Peyer's patch (tissue), 4 donors: ENCODE data around the gene PDIA5. TPM values are rescaled to one million over a fixed set of nuclear protein-coding genes. Genes with fewer than 3 reads are reported as not detected.

ENCODE experiments used
- DNase-seq, 3 donors: peaks; one replicate each; pipeline ENCODE4 v3.0.0-alpha.2; 2017 to 2019
- H3K27ac ChIP-seq, 4 donors: fragments of 200-600 bp; sonication (generic); one replicate each; pipeline ENCODE4 v1.5.1; 2016 to 2019
- H3K27me3 ChIP-seq, 2 donors: fragments of 200-600 bp; sonication (generic); one replicate each; pipeline ENCODE4 v1.5.1; 2019
- H3K36me3 ChIP-seq, 3 donors: fragments of 200-600 bp; sonication (generic); one replicate each; pipeline ENCODE4 v1.5.1; 2016 to 2019
- H3K4me1 ChIP-seq, 4 donors: fragments of 200-600 bp; sonication (generic); one replicate each; pipeline ENCODE4 v1.5.1; 2016 to 2019
- H3K4me3 ChIP-seq, 4 donors: fragments of 200-600 bp; sonication (generic); 1 replicate in 3 of 4; 2 replicates in 1 of 4; pipeline ENCODE4 v1.5.1; 2016 to 2019; ENCODE audit warnings: mild to moderate bottlenecking in 1 of 4
- H3K9me3 ChIP-seq, 4 donors: fragments of 200-600 bp; sonication (generic); one replicate each; pipeline ENCODE4 v1.5.1; 2016 to 2019; ENCODE audit warnings: mild to moderate bottlenecking in 1 of 4
- CTCF ChIP-seq, 6 experiments: fragments of 450-650 bp in 4 of 6; fragments of 200-600 bp in 2 of 6; sonication (generic) in 1 of 6; IDR thresholded peaks; one replicate each; pipeline ENCODE4 v1.5.1; 2017 to 2019; ENCODE audit warnings: antibody characterized with exemption in 6 of 6, mild to moderate bottlenecking in 3 of 6, moderate library complexity in 1 of 6
- POLR2A ChIP-seq, 2 donors: fragments of 450-650 bp; IDR thresholded peaks; one replicate each; pipeline ENCODE4 v1.5.1; 2017; ENCODE audit warnings: antibody characterized with exemption in 2 of 2, mild to moderate bottlenecking in 2 of 2, moderate library complexity in 2 of 2
- total RNA-seq, 4 donors: library from RNA; depleted of rRNA; stranded (reverse); fragments of >200 nt; gene quantifications; one replicate each; pipeline ENCODE4 v1.1.0, GENCODE V29; 2016

PDIA5 gene
- total RNA-seq, 4 donors from 2014 or later, result 13.7 to 63.5 (median 19.4) TPM

DNA sequence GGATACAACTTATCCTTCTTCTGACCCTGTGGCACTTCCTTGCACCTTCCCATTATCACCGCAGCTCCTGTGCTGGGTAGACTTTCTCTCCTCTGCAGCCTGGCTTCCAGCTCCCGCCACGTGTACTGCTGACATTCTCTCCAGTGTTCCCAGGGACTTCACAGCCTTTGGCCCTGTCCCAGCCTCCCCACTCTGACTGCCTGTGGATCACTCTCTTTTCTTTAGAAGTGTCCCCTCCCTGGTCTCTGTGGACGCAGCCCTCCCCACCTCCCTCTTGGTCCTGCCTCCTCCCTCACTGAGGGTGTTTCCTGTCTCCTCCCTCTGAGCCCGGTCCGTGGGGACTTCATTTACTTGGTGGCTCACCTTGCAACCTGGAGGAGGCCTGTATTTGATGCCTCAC lies 17.4 kb downstream of the PDIA5 start:
- H3K9me3 ChIP-seq, result no peaks in the 10 kb centered on the region
- peak overlapping the region in 1 of 4 donors; percentile 7 for H3K27ac ChIP-seq
- H3K4me1 ChIP-seq, result peaks cover 0 to 29% (median 0%) of the 10 kb centered on the region in 4 donors
- no peak for DNase-seq
- no peaks in the 10 kb centered on the region for H3K27me3 ChIP-seq
- no peak overlapping the region for H3K4me3 ChIP-seq
- H3K36me3 ChIP-seq, result no peaks in the 10 kb centered on the region
- no peak for TF ChIP-seq POLR2A (IDR thresholded peaks at IDR 0.05)
- no peak for TF ChIP-seq CTCF (IDR thresholded peaks at IDR 0.05)

DNA sequence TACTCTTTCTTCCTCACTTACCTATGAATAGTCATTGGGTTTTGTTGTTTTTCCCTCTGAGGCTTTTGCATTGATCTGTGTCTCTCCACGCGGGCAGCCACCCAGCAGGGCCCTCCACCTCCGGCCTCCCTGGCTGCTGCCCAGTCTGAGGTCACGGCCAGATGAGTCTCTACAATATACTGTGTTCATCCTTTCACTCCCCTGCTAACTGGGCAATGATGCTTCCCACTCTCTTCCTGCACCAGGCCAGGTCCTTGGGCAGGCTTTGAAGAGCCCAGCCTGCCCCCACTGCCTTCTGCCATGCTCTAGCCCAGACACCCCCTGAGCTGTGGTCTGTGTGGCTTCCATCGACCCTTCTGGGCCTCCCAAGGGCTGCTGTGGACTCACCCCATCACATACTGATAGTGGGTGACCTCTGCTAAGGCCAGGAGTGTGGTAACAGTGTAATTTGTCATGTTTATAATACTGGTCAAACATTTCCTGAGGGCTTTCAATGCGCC lies 18.0 kb downstream of the PDIA5 start:
- no peaks in the 10 kb centered on the region for H3K27me3 ChIP-seq

GRCh38 chr3:123085293-123085931 lies 18.6 kb downstream of the PDIA5 start:
- peak overlapping the region in 3 of 4 donors; percentile 6 to 25 (median 20) for H3K27ac ChIP-seq
- H3K4me1 ChIP-seq, result peaks cover 0 to 29% (median 0%) of the 10 kb centered on the region in 4 donors
- no peaks in the 10 kb centered on the region for H3K36me3 ChIP-seq
- H3K27me3 ChIP-seq, result no peaks in the 10 kb centered on the region
- no peaks in the 10 kb centered on the region for H3K9me3 ChIP-seq
- no peak for DNase-seq
- TF ChIP-seq CTCF (IDR thresholded peaks at IDR 0.05), result no peak
- no peak for TF ChIP-seq POLR2A (IDR thresholded peaks at IDR 0.05)
- no peak overlapping the region for H3K4me3 ChIP-seq

More for the DNA sequence above, 18.0 kb downstream of the PDIA5 start:
- Histone ChIP-seq H3K4me3 (no peak overlapping the region), H3K9me3 (no peaks in the 10 kb centered on the region), H3K27ac (peak overlapping the region in 3 of 4 donors; percentile 6 to 30 (median 20)), H3K4me1 (peaks cover 0 to 29% (median 0%) of the 10 kb centered on the region in 4 donors), H3K36me3 (no peaks in the 10 kb centered on the region)
- TF ChIP-seq CTCF (IDR thresholded peaks at IDR 0.05) (no peak), POLR2A (IDR thresholded peaks at IDR 0.05) (no peak)
- DNase-seq, result no peak

GRCh38 chr3:123085932-123086627 lies 19.3 kb downstream of the PDIA5 start:
- Histone ChIP-seq H3K4me1 (peaks cover 0 to 32% (median 0%) of the 10 kb centered on the region in 4 donors), H3K27ac (peak overlapping the region in 2 of 4 donors; percentile 6 to 9), H3K9me3 (no peaks in the 10 kb centered on the region), H3K4me3 (no peak overlapping the region), H3K36me3 (no peaks in the 10 kb centered on the region), H3K27me3 (no peaks in the 10 kb centered on the region)
- DNase-seq, result no peak
- no peak for TF ChIP-seq CTCF (IDR thresholded peaks at IDR 0.05)
- no peak for TF ChIP-seq POLR2A (IDR thresholded peaks at IDR 0.05)

- Histone ChIP-seq H3K4me3 (no peak overlapping the region), H3K9me3 (no peaks in the 10 kb centered on the region), H3K27ac (no peak overlapping the region), H3K4me1 (peaks cover 0 to 28% (median 0%) of the 10 kb centered on the region in 4 donors), H3K36me3 (peaks cover 0 to 13% (median 0%) of the 10 kb centered on the region in 3 donors), H3K27me3 (no peaks in the 10 kb centered on the region)
- DNase-seq, result no peak
- TF ChIP-seq POLR2A (IDR thresholded peaks at IDR 0.05), result no peak
- no peak for TF ChIP-seq CTCF (IDR thresholded peaks at IDR 0.05)
Measured at GRCh38 chr3:123088387-123088786, 21.6 kb downstream of the PDIA5 start.
